ENCODE results near the gene SUV39H2.
"Not testable (repeated sequence)": the region's sequence is repeated elsewhere in the genome, so short reads cannot be mapped to it uniquely, and the experiment has no call there.

GRCh38 chr10:14864466-14864865 lies 14.2 kb upstream of the SUV39H2 start:
- TF ChIP-seq CTCF (IDR thresholded peaks at IDR 0.05); ZFX (IDR thresholded peaks at IDR 0.05; ENCODE audit: borderline replicate concordance): not testable (repeated sequence)

Data from 22Rv1 (cell line).